Measurements from ENCODE around the gene NTRK2. TPM values are rescaled to one million over a fixed set of nuclear protein-coding genes. Genes with fewer than 3 reads are reported as not detected.

Gene NTRK2
- polyA plus RNA-seq, 1 donor (not counting 4 experiments of a cell fraction or from before 2014, with no cell fraction given), result 0.08 TPM

- no peak for TF ChIP-seq EZH2 (IDR thresholded peaks at IDR 0.05; ENCODE audit: low read length)
- no peak for TF ChIP-seq CTCF (optimal IDR thresholded peaks at IDR 0.05 in 1 of 3, IDR thresholded peaks at IDR 0.05 in 1 of 3, conservative IDR thresholded peaks at IDR 0.05 in 1 of 3; ENCODE audit: extremely low read depth in 1 of 3, insufficient read depth in 2 of 3, low read length in 3 of 3)
Measured at GRCh38 chr9:84636436-84636835, 33.1 kb upstream of the NTRK2 start.

GRCh38 chr9:84642553-84643141, 26.9 kb upstream of the NTRK2 start:
- Histone ChIP-seq H3K27ac (ENCODE audit: control insufficient read depth, insufficient read depth, low read length) (no peak overlapping the region), H3K79me2 (ENCODE audit: control insufficient read depth, insufficient read depth, low read length) (no peaks in the 10 kb centered on the region), H3K4me1 (ENCODE audit: control insufficient read depth, extremely low read depth, insufficient read depth, low read length) (no peaks in the 10 kb centered on the region), H2AFZ (ENCODE audit: control insufficient read depth, low read length) (no peak overlapping the region), H3K27me3 (ENCODE audit: control insufficient read depth, extremely low read depth, insufficient read depth, low read length) (no peaks in the 10 kb centered on the region), H3K36me3 (ENCODE audit: control insufficient read depth in 2 of 2, extremely low read depth in 1 of 2, insufficient read depth in 2 of 2, low read length in 2 of 2) (no peaks in the 10 kb centered on the region), H3K4me3 (ENCODE audit: control insufficient read depth in 2 of 3, extremely low read depth in 1 of 3, insufficient read depth in 2 of 3, low read depth in 1 of 3, low read length in 3 of 3) (no peak overlapping the region), H3K4me2 (ENCODE audit: control insufficient read depth, extremely low read depth, insufficient read depth, low read depth, low read length) (no peak overlapping the region), H3K9me3 (ENCODE audit: control insufficient read depth, low read depth, low read length) (no peaks in the 10 kb centered on the region), H3K9me1 (ENCODE audit: control insufficient read depth, extremely low read depth, insufficient read depth, low read length) (no peaks in the 10 kb centered on the region), H3K9ac (ENCODE audit: control insufficient read depth, extremely low read depth, insufficient read depth, low read length) (no peak overlapping the region), H4K20me1 (ENCODE audit: control insufficient read depth, extremely low read depth, insufficient read depth, low read length) (no peaks in the 10 kb centered on the region)
- dilution Hi-C loops (cut with MboI; ENCODE audit: extremely low pct_ligation_motif_present, low sequenced_read_pairs), result no loop called here
- TF ChIP-seq EZH2 (IDR thresholded peaks at IDR 0.05; ENCODE audit: low read length) (no peak), CTCF (optimal IDR thresholded peaks at IDR 0.05 in 1 of 3, IDR thresholded peaks at IDR 0.05 in 1 of 3, conservative IDR thresholded peaks at IDR 0.05 in 1 of 3; ENCODE audit: extremely low read depth in 1 of 3, insufficient read depth in 2 of 3, low read length in 3 of 3) (no peak)
- FAIRE-seq (no peak), DNase-seq (ENCODE audit: low read depth, low spot score) (no peak)

More at GRCh38 chr9:84636436-84636835, 33.1 kb upstream of the NTRK2 start:
- H3K4me1 ChIP-seq (ENCODE audit: control insufficient read depth, extremely low read depth, insufficient read depth, low read length), result no peaks in the 10 kb centered on the region
- no peaks in the 10 kb centered on the region for H3K79me2 ChIP-seq (ENCODE audit: control insufficient read depth, insufficient read depth, low read length)
- H3K9me3 ChIP-seq (ENCODE audit: control insufficient read depth, low read depth, low read length), result no peaks in the 10 kb centered on the region
- no peaks in the 10 kb centered on the region for H3K9me1 ChIP-seq (ENCODE audit: control insufficient read depth, extremely low read depth, insufficient read depth, low read length)
- H3K9ac ChIP-seq (ENCODE audit: control insufficient read depth, extremely low read depth, insufficient read depth, low read length), result no peak overlapping the region
- H3K4me2 ChIP-seq (ENCODE audit: control insufficient read depth, extremely low read depth, insufficient read depth, low read depth, low read length), result no peak overlapping the region
- no peak overlapping the region for H3K27ac ChIP-seq (ENCODE audit: control insufficient read depth, insufficient read depth, low read length)
- dilution Hi-C loops (cut with MboI; ENCODE audit: extremely low pct_ligation_motif_present, low sequenced_read_pairs), result no loop called here
- H2AFZ ChIP-seq (ENCODE audit: control insufficient read depth, low read length), result no peak overlapping the region
- H3K4me3 ChIP-seq (ENCODE audit: control insufficient read depth in 2 of 3, extremely low read depth in 1 of 3, insufficient read depth in 2 of 3, low read depth in 1 of 3, low read length in 3 of 3), result no peak overlapping the region
- no peak for DNase-seq (ENCODE audit: low read depth, low spot score)
- H3K36me3 ChIP-seq (ENCODE audit: control insufficient read depth in 2 of 2, extremely low read depth in 1 of 2, insufficient read depth in 2 of 2, low read length in 2 of 2), result no peaks in the 10 kb centered on the region
- H4K20me1 ChIP-seq (ENCODE audit: control insufficient read depth, extremely low read depth, insufficient read depth, low read length), result no peaks in the 10 kb centered on the region
- H3K27me3 ChIP-seq (ENCODE audit: control insufficient read depth, extremely low read depth, insufficient read depth, low read length), result peaks cover 3% of the 10 kb centered on the region
- no peak for FAIRE-seq
